Measurements from ENCODE around the gene MC2R.

MC2R gene

DNA sequence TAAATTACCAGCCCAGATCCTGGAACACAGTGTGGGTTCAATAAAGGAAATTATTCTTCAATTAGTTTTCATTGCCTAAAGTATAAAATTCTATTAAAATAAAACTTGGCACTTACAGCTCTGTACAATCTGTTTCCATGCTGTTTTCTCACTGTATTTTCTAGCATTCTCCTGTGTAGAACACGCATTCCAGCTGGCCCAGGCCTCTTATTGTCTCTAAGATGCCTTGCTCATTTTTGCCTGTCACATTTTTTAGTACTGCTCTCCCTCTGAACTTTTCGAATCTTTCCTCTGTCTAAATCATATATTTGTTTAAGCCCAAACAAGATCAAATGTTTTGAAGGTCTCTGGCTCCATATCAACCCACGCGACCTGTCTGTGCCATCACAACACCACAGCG lies 20.8 kb downstream of the MC2R start:
- TF ChIP-seq, protein P1, sequence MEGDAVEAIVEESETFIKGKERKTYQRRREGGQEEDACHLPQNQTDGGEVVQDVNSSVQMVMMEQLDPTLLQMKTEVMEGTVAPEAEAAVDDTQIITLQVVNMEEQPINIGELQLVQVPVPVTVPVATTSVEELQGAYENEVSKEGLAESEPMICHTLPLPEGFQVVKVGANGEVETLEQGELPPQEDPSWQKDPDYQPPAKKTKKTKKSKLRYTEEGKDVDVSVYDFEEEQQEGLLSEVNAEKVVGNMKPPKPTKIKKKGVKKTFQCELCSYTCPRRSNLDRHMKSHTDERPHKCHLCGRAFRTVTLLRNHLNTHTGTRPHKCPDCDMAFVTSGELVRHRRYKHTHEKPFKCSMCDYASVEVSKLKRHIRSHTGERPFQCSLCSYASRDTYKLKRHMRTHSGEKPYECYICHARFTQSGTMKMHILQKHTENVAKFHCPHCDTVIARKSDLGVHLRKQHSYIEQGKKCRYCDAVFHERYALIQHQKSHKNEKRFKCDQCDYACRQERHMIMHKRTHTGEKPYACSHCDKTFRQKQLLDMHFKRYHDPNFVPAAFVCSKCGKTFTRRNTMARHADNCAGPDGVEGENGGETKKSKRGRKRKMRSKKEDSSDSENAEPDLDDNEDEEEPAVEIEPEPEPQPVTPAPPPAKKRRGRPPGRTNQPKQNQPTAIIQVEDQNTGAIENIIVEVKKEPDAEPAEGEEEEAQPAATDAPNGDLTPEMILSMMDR (IDR thresholded peaks at IDR 0.05; ENCODE audit: insufficient read depth, low read length, poor library complexity, severe bottlenecking), result no peak
- H3K27me3 ChIP-seq (replicated peaks; ENCODE audit: control insufficient read depth, insufficient read depth, low read length), result peaks cover 2% of the 10 kb centered on the region; the same call in 1 of the 2 replicates
- H3K36me3 ChIP-seq (ENCODE audit: control insufficient read depth, insufficient read depth, low read length), result no peaks in the 10 kb centered on the region
- DNase-seq (ENCODE audit: extremely low read depth, insufficient read length), result no peak
- no peak overlapping the region for H3K4me3 ChIP-seq (replicated peaks; ENCODE audit: low read depth, low read length)

DNA sequence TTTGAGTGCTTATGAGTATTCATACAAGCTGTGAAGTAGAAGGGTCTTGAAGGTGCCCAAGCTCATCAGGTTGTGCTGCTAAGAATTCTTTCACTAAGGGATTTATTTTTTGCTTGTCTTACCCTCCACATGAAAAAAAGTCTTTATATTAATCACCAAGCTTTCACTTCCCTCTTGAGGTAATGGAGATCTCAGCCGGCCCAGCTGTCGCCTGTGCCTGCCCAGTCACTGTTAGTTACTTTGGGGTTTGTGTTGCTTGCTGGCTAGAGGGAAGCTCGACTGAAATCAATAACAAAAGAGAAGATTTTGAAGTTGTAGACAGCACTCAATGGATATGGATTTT lies 21.9 kb downstream of the MC2R start:
- peak; percentile 69 for DNase-seq (ENCODE audit: extremely low read depth, insufficient read length)
- Histone ChIP-seq H3K4me3 (replicated peaks; ENCODE audit: low read depth, low read length) (peak overlapping the region; percentile 3; the same call in 1 of the 2 replicates), H3K27me3 (replicated peaks; ENCODE audit: control insufficient read depth, insufficient read depth, low read length) (peaks cover 2% of the 10 kb centered on the region; the same call in 1 of the 2 replicates), H3K36me3 (ENCODE audit: control insufficient read depth, insufficient read depth, low read length) (no peaks in the 10 kb centered on the region)
- TF ChIP-seq, protein P1 (IDR thresholded peaks at IDR 0.05; ENCODE audit: insufficient read depth, low read length, poor library complexity, severe bottlenecking), result no peak

DNA sequence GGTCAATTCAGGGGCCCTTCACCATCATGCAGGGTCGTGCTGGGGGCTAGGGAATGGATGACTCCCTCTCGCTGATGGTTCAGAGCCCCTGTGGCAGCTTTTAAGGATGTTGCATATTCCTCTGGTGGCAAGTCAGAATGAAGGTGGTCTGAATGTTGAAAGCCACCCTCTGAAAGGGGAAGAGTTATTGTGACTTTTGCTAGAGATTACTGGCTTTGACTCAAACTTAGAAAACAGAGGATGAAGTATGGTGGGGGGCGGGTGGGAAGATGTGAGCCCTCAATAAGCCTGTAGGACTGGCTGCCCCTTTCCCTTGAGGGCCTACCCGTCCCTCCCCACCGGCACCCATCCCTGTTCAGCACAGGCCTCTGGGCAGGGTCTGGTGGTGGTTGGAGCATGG lies 23.2 kb downstream of the MC2R start:
- peak; percentile 22 for DNase-seq (ENCODE audit: extremely low read depth, insufficient read length)
- H3K36me3 ChIP-seq (ENCODE audit: control insufficient read depth, insufficient read depth, low read length), result no peaks in the 10 kb centered on the region
- H3K4me3 ChIP-seq (replicated peaks; ENCODE audit: low read depth, low read length), result no peak overlapping the region
- TF ChIP-seq, protein P1 (IDR thresholded peaks at IDR 0.05; ENCODE audit: insufficient read depth, low read length, poor library complexity, severe bottlenecking), result no peak
- 0 out of 2 replicates have a peak, but pooled peaks cover 2% of the 10 kb centered on the region for H3K27me3 ChIP-seq (replicated peaks; ENCODE audit: control insufficient read depth, insufficient read depth, low read length)

DNA sequence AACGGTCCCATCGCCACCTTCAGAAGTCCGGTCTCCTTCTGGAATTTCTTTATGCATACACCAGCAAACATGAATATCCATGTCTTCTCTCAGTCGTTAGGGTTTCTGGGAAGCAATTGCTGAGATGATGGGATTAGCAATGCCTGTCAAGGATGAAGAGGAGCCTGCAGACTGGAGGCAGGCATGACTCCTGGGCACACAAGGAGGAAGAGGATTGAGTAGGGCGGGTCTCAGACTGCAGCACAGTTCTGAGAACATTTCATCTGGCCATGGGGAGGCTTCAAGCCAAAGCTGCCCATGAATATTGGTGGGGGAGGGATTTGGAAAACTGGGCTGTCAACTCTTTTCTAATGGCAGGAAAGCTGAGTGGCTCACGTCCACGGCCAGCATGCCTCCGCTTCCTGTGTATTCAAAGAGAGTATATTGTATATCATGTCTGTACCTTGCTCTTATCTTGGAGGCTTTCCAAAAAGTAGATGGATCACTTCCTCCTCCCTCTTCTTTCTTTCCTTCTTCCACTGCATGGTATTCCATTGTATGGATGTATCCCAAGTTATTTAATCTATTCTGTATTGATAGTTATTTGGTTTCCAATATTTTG lies 24.5 kb downstream of the MC2R start:
- Histone ChIP-seq H3K4me3 (replicated peaks; ENCODE audit: low read depth, low read length) (no peak overlapping the region), H3K27me3 (replicated peaks; ENCODE audit: control insufficient read depth, insufficient read depth, low read length) (0 out of 2 replicates have a peak, but pooled peaks cover 2% of the 10 kb centered on the region), H3K36me3 (ENCODE audit: control insufficient read depth, insufficient read depth, low read length) (no peaks in the 10 kb centered on the region)
- TF ChIP-seq, protein P1 (IDR thresholded peaks at IDR 0.05; ENCODE audit: insufficient read depth, low read length, poor library complexity, severe bottlenecking), result no peak
- no peak for DNase-seq (ENCODE audit: extremely low read depth, insufficient read length)

DNA sequence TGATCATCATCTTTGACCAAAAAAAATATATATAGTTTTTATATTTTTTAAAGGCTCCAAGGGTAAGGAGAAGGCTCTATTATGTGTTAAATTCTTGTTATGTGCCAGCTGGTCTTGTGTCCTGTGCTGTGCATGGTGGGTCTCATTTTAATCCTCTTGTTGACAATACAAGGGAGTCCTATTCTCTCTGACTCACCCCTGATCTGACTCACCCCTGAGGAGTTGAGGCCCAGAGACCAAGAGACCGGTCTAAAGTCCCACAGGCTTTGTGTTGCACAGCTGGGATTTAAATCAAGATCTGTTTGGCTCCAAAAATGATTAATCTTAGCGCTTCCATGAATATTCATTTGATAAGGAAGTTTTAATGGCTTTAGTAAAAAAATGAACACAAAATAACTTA lies 25.7 kb downstream of the MC2R start:
- DNase-seq (ENCODE audit: extremely low read depth, insufficient read length), result no peak
- TF ChIP-seq, protein P1 (IDR thresholded peaks at IDR 0.05; ENCODE audit: insufficient read depth, low read length, poor library complexity, severe bottlenecking), result no peak
- Histone ChIP-seq H3K4me3 (replicated peaks; ENCODE audit: low read depth, low read length) (no peak overlapping the region), H3K36me3 (ENCODE audit: control insufficient read depth, insufficient read depth, low read length) (no peaks in the 10 kb centered on the region), H3K27me3 (replicated peaks; ENCODE audit: control insufficient read depth, insufficient read depth, low read length) (0 out of 2 replicates have a peak, but pooled peaks cover 2% of the 10 kb centered on the region)
